DMS53 treated with DMSO at 0.1 percent for 48 hours (cell line): ENCODE results near the gene PCDHB13.
A peak's percentile ranks its signal among the peaks of the same experiment; 100 is the strongest.
"Not testable (repeated sequence)": the region's sequence is repeated elsewhere in the genome, so short reads cannot be mapped to it uniquely, and the experiment has no call there.

Experiments
- DNase-seq: peaks from one replicate; lab custom pipeline; 2025; ENCODE audit not compliant: unreplicated experiment; lab: John Stamatoyannopoulos, UW

Gene PCDHB13

DNA sequence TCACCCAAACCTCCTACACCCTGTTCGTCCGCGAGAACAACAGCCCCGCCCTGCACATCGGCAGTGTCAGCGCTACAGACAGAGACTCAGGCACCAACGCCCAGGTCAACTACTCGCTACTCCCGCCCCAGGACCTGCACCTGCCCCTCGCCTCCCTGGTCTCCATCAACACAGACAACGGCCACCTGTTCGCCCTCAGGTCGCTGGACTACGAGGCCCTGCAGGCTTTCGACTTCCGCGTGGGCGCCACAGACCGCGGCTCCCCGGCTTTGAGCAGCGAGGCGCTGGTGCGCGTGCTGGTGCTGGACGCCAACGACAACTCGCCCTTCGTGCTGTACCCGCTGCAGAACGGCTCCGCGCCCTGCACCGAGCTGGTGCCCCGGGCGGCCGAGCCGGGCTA, 12.6 kb upstream of the PCDHB13 start:
- DNase-seq, result not testable (repeated sequence)

DNA sequence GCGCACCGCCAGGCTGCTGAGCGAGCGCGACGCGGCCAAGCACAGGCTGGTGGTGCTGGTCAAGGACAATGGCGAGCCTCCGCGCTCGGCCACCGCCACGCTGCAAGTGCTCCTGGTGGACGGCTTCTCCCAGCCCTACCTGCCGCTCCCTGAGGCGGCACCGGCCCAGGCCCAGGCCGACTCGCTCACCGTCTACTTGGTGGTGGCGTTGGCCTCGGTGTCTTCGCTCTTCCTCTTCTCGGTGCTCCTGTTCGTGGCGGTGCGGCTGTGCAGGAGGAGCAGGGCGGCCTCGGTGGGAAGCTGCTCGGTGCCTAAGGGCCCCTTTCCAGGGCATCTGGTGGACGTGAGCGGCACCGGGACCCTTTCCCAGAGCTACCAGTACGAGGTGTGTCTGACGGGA, 12.1 kb upstream of the PCDHB13 start:
- DNase-seq, result not testable (repeated sequence)

GRCh38 chr5:141208478-141208877, 5.2 kb upstream of the PCDHB13 start, which contains the start of gene PCDHB12:
TSS of gene PCDHB12 (plus strand) at chr5:141208719. CDS start at chr5:141208908, 189 bp downstream.
- DNase-seq, result no peak

GRCh38 chr5:141210281-141210680, 3.4 kb upstream of the PCDHB13 start:
- DNase-seq, result not testable (repeated sequence)

GRCh38 chr5:141210849-141211248, 2.9 kb upstream of the PCDHB13 start:
- DNase-seq, result not testable (repeated sequence)

GRCh38 chr5:141214583-141214982, 864 bp downstream of the PCDHB13 start:
- not testable (repeated sequence) for DNase-seq

- not testable (repeated sequence) for DNase-seq
Measured at GRCh38 chr5:141215504-141215903, 1.8 kb downstream of the PCDHB13 start.

GRCh38 chr5:141216035-141216434, 2.3 kb downstream of the PCDHB13 start:
- not testable (repeated sequence) for DNase-seq

- peak; percentile 32 for DNase-seq
Measured at GRCh38 chr5:141223112-141223783, 9.5 kb downstream of the PCDHB13 start, which contains the start of gene PCDHB14. TSS of gene PCDHB14 (plus strand) at chr5:141223343. CDS start at chr5:141223506, 163 bp downstream.

GRCh38 chr5:141224844-141225243, 11.1 kb downstream of the PCDHB13 start:
- DNase-seq, result not testable (repeated sequence)

- DNase-seq, result not testable (repeated sequence)
Measured at GRCh38 chr5:141225421-141225820, 11.7 kb downstream of the PCDHB13 start.

DNA sequence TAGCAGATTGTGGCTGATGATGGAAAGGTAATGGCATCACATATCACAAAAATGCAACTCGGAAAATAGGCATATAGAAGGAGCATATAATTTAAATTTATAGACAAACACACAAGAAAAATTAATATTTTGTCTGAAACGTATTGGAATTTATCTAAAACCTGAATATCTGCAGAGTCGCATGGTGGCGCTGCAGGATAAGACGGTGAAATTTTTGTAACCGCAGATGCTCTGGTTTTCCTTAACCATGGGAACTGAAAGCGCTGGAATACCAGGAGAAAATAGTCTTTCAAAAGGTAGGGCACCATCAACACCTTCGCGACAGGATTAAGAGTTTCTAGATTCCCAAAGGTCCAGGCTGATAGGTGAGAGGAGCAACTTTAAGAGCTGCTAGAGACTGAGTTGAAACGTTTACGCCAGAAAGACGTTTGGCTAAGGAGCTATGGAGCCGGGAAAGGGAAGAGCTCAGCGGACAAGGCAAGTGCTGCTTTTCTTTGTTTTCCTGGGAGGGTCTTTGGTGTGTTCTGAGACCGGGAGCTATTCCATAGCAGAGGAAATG, 20.5 kb downstream of the PCDHB13 start:
- DNase-seq, result no peak

GRCh38 chr5:141235922-141236321, 22.2 kb downstream of the PCDHB13 start:
- not testable (repeated sequence) for DNase-seq

DNA sequence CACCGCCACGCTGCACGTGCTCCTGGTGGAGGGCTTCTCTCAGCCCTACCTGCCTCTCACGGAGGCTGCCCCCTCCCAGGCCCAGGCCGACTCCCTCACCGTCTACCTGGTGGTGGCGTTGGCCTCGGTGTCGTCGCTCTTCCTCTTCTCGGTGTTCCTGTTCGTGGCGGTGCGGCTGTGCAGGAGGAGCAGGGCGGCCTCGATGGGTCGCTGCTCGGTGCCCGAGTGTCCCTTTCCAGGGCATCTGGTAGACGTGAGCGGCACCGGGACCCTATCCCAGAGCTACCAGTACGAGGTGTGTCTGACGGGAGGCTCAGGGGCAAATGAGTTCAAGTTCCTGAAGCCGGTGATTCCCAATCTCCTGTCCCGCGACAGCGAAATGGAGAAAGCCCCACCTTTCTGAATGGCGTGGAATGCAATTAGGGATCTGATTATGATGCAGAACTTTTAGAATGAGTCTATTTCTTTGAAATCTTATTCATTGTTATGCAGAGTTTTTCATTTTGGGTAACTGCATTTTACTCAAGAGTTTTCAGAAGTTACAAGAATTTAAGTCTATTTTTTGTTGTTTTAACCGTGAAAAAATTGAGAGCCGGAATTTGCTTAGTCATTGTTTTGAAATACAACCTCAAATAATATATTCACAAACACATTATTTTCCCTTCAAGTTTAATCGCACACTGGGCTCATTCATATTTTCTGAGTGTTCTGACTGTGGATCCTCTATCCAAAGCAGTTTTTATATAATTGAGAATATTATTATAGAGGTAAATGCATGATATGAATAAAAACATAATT, 23.0 kb downstream of the PCDHB13 start:
- no peak for DNase-seq

DNA sequence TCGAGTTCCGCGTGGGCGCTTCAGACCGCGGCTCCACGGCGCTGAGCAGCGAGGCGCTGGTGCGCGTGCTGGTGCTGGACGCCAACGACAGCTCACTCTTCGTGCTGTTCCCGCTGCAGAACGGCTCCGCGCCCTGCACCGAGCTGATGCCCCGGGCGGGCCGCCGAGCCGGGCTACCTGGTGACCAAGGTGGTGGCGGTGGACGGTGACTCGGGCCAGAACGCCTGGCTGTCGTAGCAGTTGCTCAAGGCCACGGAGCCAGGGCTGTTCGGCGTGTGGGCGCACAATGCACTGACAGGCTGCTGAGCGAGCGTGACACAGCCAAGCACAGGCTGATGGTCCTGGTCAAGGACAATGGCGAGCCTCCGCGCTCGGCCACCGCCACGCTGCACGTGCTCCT, 27.8 kb downstream of the PCDHB13 start:
- DNase-seq, result no peak

DNA sequence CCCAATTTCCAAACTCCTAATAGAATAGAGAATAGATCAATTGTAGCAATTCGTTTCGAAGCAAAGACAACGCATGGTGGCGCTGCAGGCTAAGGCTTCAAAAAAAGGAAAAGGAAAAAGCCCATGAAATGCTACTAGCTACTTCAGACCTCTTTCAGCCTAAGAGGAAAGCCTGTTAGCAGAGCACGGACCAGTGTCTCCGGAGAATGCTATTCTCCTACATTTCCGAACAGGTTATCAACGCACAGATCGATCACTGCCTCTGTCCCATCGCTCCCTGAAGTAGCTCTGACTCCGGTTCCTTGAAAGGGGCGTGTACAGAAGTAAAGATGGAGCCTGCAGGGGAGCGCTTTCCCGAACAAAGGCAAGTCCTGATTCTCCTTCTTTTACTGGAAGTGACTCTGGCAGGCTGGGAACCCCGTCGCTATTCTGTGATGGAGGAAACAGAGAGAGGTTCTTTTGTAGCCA, 31.6 kb downstream of the PCDHB13 start, which contains the start of gene PCDHB15:
TSS of gene PCDHB15 (plus strand) at position 146 of the 468 bp plus-strand sequence. CDS start at position 330, 184 bp downstream.
- DNase-seq, result peak; percentile 16

GRCh38 chr5:141246971-141247370, 33.3 kb downstream of the PCDHB13 start:
- DNase-seq, result not testable (repeated sequence)

GRCh38 chr5:141247434-141247833, 33.7 kb downstream of the PCDHB13 start:
- DNase-seq, result not testable (repeated sequence)

GRCh38 chr5:141250576-141250975, 36.9 kb downstream of the PCDHB13 start:
- DNase-seq, result no peak

DNA sequence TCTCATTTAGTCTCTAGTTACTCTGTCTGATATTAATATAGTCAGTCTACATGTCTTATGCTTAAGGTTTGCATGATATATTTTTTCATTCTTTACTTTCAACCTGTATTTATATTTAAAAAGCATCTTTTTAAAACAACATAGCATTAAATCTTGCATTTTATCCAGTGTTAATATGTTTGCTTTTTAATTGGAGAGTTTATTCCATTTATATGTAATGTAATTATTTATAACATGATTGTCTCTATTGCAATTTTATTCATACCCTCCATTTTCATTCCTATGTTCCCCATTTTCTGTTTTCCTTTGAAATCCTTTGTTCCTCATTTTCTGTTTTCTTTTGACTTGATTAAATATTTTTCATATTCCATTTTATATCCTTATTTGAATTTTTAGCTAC, 44.7 kb downstream of the PCDHB13 start:
- no peak for DNase-seq

DNA sequence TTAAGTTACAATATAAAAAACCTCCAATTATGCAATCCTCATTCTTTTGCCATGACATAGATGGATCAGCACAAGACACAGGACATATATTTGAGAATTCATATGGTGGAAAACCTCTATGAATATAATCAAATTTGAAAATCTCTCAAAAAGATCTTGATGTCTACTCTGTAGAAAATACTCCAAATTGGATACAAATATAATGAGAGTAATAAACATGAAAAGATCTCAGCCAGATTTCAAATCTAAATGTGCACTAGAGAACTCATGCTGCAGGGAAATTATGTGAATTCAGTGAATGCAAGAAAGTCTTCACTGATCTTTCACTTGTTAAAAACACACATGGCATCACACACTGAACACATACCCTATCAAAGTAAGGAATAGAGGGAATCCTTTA, 45.2 kb downstream of the PCDHB13 start:
- no peak for DNase-seq
